Measurements from ENCODE around the gene FAM124B.

The FAM124B gene

DNA sequence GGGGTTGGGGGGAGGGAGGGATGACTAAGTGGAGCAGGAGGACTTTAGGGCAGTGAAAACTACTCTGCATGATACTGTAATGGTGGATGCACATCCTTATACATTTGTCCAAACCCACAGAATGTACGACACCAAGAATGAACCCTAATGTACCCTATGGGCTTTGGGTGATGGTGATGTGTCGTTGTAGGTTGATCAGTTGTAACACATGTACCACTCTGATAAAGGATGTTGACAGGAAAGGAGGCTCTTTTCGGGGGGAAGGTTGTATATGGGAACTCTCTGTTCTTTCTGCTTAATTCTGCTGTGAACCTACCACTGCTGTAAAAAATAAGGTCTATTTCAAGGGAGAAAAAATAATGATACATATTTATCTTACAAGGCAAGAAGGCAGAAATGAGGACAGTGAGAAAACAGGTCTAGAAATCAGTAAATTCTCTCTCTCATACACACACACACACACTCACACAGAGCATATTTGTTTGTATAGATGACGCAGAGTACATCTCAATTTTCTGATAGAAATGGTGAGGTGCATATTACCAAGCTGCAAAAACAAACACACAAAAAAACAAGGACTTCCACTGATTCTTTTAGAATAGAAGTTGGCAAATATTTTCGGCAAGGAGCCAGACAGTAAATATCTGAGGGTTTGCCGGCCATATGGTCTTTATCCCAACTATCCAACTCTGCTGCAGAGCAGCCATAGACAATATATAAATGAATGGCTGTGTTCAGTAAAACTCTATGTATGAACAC lies 20.2 kb downstream of the FAM124B start:
- DNase-seq (ENCODE audit: low read depth), result no peak
- H3K4me3 ChIP-seq (ENCODE audit: low read depth, low read length), result no peak overlapping the region
- TF ChIP-seq, protein P1, sequence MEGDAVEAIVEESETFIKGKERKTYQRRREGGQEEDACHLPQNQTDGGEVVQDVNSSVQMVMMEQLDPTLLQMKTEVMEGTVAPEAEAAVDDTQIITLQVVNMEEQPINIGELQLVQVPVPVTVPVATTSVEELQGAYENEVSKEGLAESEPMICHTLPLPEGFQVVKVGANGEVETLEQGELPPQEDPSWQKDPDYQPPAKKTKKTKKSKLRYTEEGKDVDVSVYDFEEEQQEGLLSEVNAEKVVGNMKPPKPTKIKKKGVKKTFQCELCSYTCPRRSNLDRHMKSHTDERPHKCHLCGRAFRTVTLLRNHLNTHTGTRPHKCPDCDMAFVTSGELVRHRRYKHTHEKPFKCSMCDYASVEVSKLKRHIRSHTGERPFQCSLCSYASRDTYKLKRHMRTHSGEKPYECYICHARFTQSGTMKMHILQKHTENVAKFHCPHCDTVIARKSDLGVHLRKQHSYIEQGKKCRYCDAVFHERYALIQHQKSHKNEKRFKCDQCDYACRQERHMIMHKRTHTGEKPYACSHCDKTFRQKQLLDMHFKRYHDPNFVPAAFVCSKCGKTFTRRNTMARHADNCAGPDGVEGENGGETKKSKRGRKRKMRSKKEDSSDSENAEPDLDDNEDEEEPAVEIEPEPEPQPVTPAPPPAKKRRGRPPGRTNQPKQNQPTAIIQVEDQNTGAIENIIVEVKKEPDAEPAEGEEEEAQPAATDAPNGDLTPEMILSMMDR (IDR thresholded peaks at IDR 0.05; ENCODE audit: low read depth, low read length), result no peak
- TF ChIP-seq MYC (IDR thresholded peaks at IDR 0.05; ENCODE audit: low read depth, low read length), result no peak
- TF ChIP-seq, protein P2, sequence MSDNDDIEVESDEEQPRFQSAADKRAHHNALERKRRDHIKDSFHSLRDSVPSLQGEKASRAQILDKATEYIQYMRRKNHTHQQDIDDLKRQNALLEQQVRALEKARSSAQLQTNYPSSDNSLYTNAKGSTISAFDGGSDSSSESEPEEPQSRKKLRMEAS (IDR thresholded peaks at IDR 0.05; ENCODE audit: low read depth, low read length), result no peak
- TF ChIP-seq POLR2A (IDR thresholded peaks at IDR 0.05; ENCODE audit: extremely low read depth, insufficient read length), result no peak

- no peak for DNase-seq (ENCODE audit: low read depth)
- TF ChIP-seq POLR2A (IDR thresholded peaks at IDR 0.05; ENCODE audit: extremely low read depth, insufficient read length), result no peak
- TF ChIP-seq, protein P2 (IDR thresholded peaks at IDR 0.05; ENCODE audit: low read depth, low read length), result no peak
- TF ChIP-seq MYC (IDR thresholded peaks at IDR 0.05; ENCODE audit: low read depth, low read length), result no peak
- TF ChIP-seq, protein P1 (IDR thresholded peaks at IDR 0.05; ENCODE audit: low read depth, low read length), result no peak
- no peak overlapping the region for H3K4me3 ChIP-seq (ENCODE audit: low read depth, low read length)
Observed at GRCh38 chr2:224379986-224380385, 21.9 kb downstream of the FAM124B start.

GRCh38 chr2:224379172-224379571 lies 22.7 kb downstream of the FAM124B start:
- no peak for DNase-seq (ENCODE audit: low read depth)
- H3K4me3 ChIP-seq (ENCODE audit: low read depth, low read length), result no peak overlapping the region
- TF ChIP-seq MYC (IDR thresholded peaks at IDR 0.05; ENCODE audit: low read depth, low read length) (no peak), POLR2A (IDR thresholded peaks at IDR 0.05; ENCODE audit: extremely low read depth, insufficient read length) (no peak)
- TF ChIP-seq, protein P2 (IDR thresholded peaks at IDR 0.05; ENCODE audit: low read depth, low read length), result no peak
- TF ChIP-seq, protein P1 (IDR thresholded peaks at IDR 0.05; ENCODE audit: low read depth, low read length), result no peak

DNA sequence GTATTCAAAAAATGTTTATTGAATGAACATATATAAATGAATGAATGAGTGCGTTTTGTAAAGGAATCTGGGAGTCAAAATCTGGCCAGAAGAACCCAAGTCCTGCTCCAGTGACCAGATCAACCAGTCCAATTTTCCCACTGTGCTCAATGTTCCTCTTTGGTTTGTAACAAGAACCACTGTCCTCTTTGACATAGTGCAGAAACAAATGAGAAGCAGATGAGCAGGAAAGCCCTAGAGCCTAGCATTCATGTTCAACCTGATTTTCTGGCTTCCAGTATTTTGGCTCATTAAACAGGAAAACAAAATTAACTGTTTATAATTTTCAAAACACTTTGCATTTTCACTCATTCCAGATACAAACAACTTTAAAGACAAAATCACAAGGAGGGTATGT lies 23.2 kb downstream of the FAM124B start:
- no peak overlapping the region for H3K4me3 ChIP-seq (ENCODE audit: low read depth, low read length)
- TF ChIP-seq MYC (IDR thresholded peaks at IDR 0.05; ENCODE audit: low read depth, low read length) (no peak), POLR2A (IDR thresholded peaks at IDR 0.05; ENCODE audit: extremely low read depth, insufficient read length) (no peak)
- TF ChIP-seq, protein P1 (IDR thresholded peaks at IDR 0.05; ENCODE audit: low read depth, low read length), result no peak
- TF ChIP-seq, protein P2 (IDR thresholded peaks at IDR 0.05; ENCODE audit: low read depth, low read length), result no peak
- DNase-seq (ENCODE audit: low read depth), result no peak

- no peak overlapping the region for H3K4me3 ChIP-seq (ENCODE audit: low read depth, low read length)
- TF ChIP-seq MYC (IDR thresholded peaks at IDR 0.05; ENCODE audit: low read depth, low read length) (no peak), POLR2A (IDR thresholded peaks at IDR 0.05; ENCODE audit: extremely low read depth, insufficient read length) (no peak)
- TF ChIP-seq, protein P1 (IDR thresholded peaks at IDR 0.05; ENCODE audit: low read depth, low read length), result no peak
- TF ChIP-seq, protein P2 (IDR thresholded peaks at IDR 0.05; ENCODE audit: low read depth, low read length), result no peak
- peak; percentile 27 for DNase-seq (ENCODE audit: low read depth)
Observed at GRCh38 chr2:224377751-224378700, 23.9 kb downstream of the FAM124B start.
